ENCODE measurements around the gene PSAP. TPM values are rescaled to one million over a fixed set of nuclear protein-coding genes. Genes with fewer than 3 reads are reported as not detected.

PSAP gene
- total RNA-seq, 1 experiment from 2014 or later: 336 TPM

GRCh38 chr10:71780719-71781118 is 70.3 kb downstream of the PSAP start:
- peak; percentile 31; the same call in 2 of the 3 replicates for TF ChIP-seq CTCF (conservative IDR thresholded peaks at IDR 0.05)
- WGBS (ENCODE audit: extremely low coverage, insufficient read length, low lambda C conversion rate): no CpG with 5 or more reads among the region's 9 CpGs

More at GRCh38 chr10:71780719-71781118, 70.3 kb downstream of the PSAP start:
- Histone ChIP-seq H2AFZ (ENCODE audit: low read length) (no peak overlapping the region), H3K23ac (ENCODE audit: insufficient read length, low read depth, low read length) (no peak overlapping the region), H4K91ac (ENCODE audit: insufficient read length, low read depth, low read length) (no peak overlapping the region), H4K5ac (ENCODE audit: insufficient read length, low read depth, low read length) (no peak overlapping the region), H2BK20ac (ENCODE audit: low read depth, low read length, poor library complexity, severe bottlenecking) (no peak overlapping the region), H3K4me2 (ENCODE audit: insufficient read depth, insufficient read length, low read length) (no peak overlapping the region), H3K14ac (ENCODE audit: insufficient read depth, low read length) (no peak overlapping the region), H3K27ac (ENCODE audit: insufficient read length, low read depth, low read length) (no peak overlapping the region), H3K79me2 (ENCODE audit: insufficient read depth, low read length) (no peaks in the 10 kb centered on the region), H2BK5ac (ENCODE audit: insufficient read length, low read length) (no peak overlapping the region), H3K27me3 (ENCODE audit: insufficient read depth, low read length) (no peaks in the 10 kb centered on the region), H2BK12ac (ENCODE audit: insufficient read length, low read depth, low read length) (no peak overlapping the region), H2AK5ac (ENCODE audit: insufficient read length, low read length) (no peak overlapping the region), H3K9ac (ENCODE audit: extremely low read depth, insufficient read length, low read length) (no peak overlapping the region), H3K18ac (ENCODE audit: insufficient read length, low read depth, low read length) (no peak overlapping the region), H3K56ac (ENCODE audit: insufficient read length, low read depth, low read length) (no peak overlapping the region), H3T11ph (ENCODE audit: low read length) (no peak overlapping the region), H2BK120ac (ENCODE audit: low read depth, low read length, poor library complexity, severe bottlenecking) (no peak overlapping the region), H3K79me1 (ENCODE audit: insufficient read depth, low read depth, low read length, poor library complexity, severe bottlenecking) (no peaks in the 10 kb centered on the region), H4K20me1 (ENCODE audit: control insufficient read depth, insufficient read depth, insufficient read length) (no peaks in the 10 kb centered on the region), H4K8ac (replicated peaks; ENCODE audit: insufficient read length, low read depth, low read length) (no peak overlapping the region), H2BK15ac (ENCODE audit: low read depth, low read length) (no peak overlapping the region), H3K9me3 (ENCODE audit: control insufficient read depth, low read depth, low read length) (no peaks in the 10 kb centered on the region), H3K4me1 (ENCODE audit: insufficient read depth, low read length) (no peaks in the 10 kb centered on the region), H3K23me2 (ENCODE audit: insufficient read length, low read depth, low read length, poor library complexity, severe bottlenecking) (no peaks in the 10 kb centered on the region), H3K4ac (ENCODE audit: low read depth, low read length) (no peak overlapping the region)
- Mint-ChIP-seq H3K9me3 (peaks cover 0 to 3% of the 10 kb centered on the region in 2 experiments; a peak in 1 of 5 replicates), H3K27me3 (ENCODE audit: low read depth) (peaks cover 9% of the 10 kb centered on the region), H3K27ac (peak overlapping the region in 1 of 3 experiments; percentile 32; a peak in 1 of 7 replicates), H3K4me1 (peaks cover 10 to 16% of the 10 kb centered on the region in 2 experiments), H3K4me3 (no peak overlapping the region), H3K36me3 (ENCODE audit: insufficient read depth in 1 of 3, low read depth in 3 of 3) (no peaks in the 10 kb centered on the region; a peak in 1 of 7 replicates)
- no peak for DNase-seq

All from H9 (cell line).